Stimulated activated CD4-positive, alpha-beta T cell treated with anti-CD3 and anti-CD28 coated beads, Interleukin-4, amount 100 ng/mL, for 48 hours (primary cell): Measurements from ENCODE around the gene UBE2L5.

Experiments used
- DNase-seq, 2 donors: peaks; one replicate each; pipeline ENCODE4 v3.0.0-alpha.2; 2020; ENCODE audit warnings: low read depth in 2 of 2

UBE2L5 gene

DNA sequence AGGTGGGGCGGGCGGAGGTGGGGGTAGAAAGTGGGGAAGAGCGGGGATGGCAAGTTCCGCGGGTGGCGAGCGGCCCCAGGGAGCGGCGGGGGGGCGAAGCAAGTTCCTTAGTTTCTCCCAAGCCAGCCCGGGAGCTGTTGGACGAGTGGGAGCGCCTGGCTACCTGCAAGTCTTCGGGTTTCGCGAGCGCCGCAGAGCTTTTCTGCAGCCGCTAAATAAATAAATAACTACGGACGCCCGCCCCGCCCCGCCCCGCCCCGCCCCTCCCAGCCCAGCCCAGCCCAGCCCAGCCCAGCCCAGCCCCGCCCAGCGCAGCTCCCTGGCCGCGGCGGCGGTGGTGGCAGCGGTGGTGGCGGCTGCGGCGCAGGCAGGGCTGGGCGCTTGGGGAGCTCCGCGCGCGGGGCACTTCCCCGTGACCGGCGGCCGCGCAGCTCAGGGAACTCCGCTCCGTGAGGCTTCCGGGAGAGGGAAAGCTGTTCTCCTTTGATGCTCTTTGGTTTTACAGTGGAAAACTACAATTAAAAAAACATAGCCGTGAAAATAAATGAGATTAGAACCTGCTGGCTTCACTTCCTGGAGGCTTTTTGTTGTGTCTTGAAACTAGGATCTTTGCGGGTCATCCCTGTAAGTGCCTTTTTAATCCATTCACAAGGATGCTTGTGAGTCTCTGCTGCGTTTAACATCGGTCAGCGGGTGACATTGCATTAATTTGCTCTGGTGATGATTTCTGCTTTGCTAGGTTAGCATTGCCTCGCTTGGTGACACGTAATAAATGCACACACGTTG is at the start of gene UBE2L5:
TSS of gene UBE2L5 (plus strand) at position 440 of the 786 bp plus-strand sequence. CDS start 5,498 bp downstream, outside the sequence.
- DNase-seq: peak; percentile 49 to 60

DNA sequence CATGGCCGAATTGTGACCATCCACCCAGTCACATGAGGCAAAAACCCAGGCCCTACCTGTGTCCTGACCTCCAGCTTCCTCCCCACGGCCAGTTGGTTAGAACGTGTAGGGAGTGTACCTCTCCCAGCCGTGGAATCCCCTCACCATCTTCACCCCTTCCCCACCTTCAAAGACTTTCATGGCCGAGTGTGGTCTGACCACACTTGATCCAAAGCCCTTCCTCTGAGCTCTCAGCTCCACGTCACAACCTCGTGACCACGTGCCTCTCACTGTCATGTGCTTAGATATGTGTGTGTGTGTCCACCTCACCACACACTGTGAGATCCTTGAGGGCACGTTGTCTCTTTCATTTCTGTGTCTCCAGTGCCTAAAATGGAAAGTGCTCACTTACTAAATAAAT is 48.6 kb upstream of the UBE2L5 start:
- DNase-seq: no peak

DNA sequence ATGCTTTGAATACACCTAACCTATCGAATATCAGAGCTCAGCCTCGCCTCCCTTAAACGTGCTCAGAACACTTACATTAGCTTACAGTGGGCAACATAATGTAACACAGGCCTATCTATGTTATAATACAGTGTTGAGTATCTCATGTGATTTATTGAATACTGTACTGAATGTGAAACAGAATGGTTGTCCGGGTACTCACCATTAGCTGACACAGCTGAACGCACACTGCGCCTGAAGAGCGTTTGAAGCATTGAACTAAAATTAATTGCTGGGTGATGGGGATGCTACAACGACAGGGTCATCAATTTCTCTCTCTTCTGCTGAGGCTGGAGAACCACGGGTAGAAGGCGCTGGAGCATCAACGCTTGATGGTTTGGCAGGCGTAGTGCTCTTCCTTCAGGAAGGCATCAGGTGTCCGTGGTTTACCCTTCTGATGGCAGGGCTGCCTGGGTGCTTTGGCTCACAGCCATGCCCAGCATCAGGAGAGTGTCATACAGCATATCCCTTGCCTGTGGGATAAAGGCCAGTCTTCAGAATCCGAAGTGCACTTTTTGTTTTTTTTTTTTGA is 46.9 kb upstream of the UBE2L5 start:
- DNase-seq: no peak

DNA sequence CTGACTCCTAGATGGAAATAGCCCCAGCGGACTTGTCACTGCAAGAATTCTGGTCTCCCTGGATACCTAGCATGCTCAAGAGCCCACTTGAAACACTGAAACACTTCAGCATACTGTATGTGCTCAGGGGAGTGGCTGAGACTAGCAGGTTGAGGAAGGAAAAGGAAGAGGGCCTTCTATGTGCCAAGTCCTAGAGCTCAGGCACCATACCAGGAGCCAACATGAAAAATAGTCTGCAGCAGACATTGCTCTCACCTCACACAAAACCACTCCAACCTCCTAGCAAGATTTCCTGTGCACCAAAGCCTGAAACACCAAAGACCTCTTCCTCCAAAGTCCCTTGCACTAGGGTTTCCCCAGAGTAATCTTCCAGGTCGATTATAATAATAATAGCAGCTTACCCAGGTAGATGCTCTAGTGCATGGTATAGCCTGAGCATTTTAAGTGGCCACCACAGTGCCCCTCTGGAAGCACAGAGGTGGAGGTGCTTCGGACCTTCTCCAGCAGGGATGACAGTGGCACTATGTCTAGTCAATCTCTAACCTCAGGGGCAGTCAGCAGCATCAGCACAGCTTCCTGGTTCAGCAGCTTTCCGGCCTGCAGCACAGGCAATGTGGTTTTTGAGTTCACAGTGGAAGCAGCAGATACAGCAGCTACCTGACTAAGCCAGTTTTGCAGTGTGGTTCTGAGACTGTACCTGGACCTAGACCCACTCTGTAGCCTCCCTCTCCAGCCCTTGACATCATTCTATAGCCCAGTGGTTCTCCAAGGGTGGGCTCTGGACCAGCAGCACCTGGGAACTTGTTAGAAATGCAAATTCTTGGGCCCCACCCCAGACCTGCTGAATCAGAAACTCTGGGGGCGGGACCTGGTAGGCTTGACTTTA is 45.6 kb upstream of the UBE2L5 start:
- DNase-seq: peak; percentile 43 to 44

DNA sequence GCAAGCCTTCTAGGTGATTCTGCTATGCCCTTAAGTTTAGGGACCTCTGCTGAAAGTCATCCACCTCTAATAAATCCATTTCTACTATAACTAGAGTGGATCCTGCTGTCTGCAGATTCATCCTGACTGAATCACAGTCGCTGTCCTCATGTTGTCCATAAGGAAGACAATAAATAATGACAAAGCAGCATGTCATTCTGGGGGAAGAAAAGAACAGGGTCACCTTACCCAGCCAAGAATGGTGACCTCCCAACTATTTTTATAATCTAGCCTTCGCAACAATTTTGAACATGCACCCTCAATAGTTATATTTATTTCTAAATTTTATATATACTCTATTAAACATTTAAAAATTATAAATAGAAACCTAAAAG is 45.0 kb upstream of the UBE2L5 start:
- no peak for DNase-seq

DNA sequence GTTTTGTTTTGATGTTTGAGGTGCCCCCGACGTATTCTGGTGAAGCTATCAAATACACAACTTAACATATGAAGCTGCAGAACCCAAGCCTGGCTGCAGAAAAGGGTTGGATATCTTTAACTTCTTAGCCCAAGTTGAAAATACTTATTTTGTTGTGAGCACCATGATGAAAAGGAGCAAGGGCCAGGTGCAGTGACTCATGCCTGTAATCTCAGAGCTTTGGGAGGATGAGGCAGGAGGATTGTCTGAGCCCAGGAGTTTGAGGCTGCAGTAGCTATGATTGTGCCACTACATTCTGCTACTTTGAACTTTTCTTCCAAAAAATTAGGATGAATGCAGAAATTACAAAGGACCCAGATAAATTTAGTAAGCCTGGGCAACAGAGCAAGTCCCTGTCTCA is 44.1 kb upstream of the UBE2L5 start:
- no peak for DNase-seq

DNA sequence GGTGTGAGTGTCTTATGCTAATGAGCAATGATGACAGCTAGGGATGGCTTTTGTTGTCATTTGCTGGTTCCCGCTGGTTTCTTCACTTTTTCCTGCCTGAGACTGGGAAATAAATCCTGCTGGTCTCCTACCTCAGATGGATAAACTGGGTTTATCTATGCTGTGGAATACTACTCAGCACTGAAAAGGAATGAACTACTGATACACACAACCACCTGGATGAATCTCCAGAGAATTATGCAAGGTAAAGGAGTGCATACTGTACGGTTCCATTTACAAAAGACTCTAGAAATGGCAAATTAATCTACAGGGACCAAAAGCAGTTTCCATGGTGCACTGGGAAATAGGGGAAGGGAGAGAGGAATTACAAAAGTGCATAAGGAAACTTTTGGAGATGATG is 41.2 kb upstream of the UBE2L5 start:
- DNase-seq: no peak

DNA sequence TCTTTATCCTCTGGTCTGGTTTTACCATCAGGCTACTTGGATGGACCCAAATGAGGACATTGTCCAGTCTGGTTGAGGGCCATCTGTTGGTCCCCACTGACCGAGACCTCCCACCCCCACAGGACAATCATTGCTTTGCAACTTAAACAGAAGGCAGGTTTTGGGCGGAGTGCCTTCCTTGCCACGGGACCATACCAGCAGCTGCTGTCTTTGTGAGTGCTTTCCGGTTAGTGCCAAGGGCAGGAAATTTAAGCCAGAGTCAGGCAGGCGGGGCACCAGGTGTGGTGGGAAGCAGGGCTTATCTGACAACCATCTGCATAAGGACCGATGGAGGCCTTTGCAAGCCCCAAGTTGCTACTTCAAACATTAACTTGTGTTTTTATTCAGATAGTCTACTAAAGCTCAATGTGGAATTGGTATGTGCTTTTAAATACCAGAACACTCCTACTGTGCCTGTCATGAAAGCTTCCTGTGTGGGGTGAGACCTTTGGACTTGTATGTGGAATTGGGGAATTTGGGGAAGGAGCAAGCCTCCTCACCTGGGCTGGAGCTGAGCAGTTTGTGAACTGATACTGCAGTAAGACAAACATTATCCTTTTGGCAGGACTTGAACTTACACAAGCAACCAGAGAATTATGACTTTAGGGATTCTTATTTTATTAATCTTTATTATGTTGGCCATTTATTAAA is 39.3 kb upstream of the UBE2L5 start:
- no peak for DNase-seq

DNA sequence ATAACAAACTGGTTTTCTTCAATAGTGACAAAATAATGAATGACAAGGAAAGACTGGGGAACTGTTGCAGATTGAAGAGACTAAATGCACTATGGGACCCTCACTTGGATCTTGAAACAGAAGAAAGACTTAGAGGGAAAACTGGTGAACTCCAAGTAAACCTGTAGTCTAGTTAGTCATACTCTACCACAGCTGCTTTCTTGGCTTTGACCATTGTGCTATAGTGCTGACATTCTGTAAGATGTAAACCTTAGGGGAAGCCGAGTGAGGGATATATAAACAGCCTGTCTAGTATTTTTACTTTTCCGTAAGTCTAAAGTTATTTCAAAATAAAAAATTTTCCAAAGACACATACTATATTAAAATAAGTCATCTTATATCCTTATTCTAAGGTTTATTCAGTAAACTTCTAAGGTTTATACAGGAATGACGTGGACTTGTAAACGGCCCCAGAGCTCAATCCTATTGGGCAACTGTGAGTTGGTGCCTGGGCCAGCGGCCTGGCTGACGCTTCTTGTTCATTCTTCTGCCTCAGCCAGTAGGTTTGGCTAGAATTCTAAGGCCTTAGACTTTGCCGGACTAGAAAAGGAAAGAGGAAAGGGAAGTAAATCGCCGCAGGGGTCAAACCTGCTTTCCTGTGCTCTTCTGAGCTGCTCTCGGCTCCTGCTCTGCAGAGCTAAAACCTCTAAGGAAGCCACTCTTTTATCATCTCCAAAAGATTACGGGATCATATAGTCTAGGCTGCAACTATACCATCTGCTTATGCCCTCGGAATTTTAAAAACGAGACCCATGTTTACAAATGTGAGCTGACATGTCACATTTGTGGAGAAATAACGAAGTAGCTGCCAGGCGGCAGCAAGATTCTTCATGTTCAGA is 33.6 kb upstream of the UBE2L5 start:
- DNase-seq: no peak

DNA sequence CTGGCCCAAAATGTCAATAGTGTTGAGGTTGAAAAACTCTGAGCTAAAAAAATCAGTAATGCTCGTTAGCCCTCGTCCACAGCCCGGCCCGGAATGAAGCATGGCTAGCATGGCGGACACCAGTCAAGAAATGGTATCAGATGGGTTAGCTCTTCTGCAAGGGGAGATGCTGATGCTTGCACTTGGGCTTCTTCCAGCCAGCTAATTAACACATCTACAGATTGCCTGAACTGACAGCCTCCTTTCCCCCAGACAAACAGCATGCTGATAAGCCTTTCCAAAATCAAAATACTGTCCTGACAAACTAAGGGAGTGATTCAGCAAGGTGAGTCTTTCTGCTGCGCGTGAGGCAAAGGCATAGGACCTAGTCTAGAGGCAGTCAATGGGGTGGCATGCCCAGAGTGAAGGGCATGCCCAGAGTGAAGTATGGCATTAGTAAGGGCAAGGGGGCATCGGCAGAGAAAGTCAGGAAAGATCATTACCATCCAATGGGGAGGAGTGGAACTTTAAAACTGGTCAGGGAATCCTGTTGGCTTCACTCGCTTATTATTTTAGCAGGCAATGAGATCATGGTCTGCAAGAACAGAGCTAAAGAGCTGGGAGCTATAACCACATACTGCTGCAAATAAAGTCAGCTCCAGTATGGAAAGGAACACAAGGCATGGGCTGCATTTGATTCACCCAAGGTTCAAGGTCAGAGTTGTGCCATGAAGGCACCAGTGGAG is 30.2 kb upstream of the UBE2L5 start:
- DNase-seq: no peak

DNA sequence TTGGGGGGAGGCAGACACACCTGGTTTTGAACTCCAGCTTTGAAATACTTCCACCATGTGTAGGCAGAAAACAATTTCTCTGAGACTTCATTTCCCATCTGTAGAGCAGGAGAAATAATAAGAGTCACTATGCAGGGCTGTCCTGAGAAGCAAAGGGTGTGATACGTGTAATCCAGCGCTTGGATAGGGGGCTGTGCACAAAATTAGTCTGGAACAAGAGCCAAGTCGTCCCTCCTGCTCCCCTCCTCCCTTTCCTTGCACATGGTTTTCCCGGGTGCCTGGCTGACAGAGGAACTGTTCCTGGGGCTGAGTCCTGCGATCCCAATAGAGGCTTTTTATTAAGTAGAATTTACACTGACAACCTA is 29.6 kb upstream of the UBE2L5 start:
- DNase-seq: no peak

DNA sequence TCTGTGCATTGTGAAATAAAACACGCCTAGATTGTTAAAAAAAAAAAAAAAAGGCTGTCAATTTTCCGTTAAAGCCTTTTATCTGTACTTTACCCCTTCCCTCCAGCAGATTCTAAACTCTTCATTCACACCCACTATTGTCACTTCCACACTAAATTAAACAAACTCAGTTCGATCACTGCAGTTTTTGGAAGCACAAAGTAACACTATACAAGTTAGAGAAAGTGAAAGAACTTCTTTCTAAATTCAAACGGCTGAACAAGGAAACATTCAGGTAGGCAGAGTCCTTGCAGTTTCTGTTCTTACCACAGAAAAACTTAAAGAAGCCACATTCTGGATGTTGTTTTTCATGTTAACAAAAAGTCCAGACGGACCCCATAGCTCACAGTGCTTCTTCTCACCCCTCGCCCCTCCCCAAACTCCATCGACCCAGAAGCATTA is 27.5 kb upstream of the UBE2L5 start:
- no peak for DNase-seq

DNA sequence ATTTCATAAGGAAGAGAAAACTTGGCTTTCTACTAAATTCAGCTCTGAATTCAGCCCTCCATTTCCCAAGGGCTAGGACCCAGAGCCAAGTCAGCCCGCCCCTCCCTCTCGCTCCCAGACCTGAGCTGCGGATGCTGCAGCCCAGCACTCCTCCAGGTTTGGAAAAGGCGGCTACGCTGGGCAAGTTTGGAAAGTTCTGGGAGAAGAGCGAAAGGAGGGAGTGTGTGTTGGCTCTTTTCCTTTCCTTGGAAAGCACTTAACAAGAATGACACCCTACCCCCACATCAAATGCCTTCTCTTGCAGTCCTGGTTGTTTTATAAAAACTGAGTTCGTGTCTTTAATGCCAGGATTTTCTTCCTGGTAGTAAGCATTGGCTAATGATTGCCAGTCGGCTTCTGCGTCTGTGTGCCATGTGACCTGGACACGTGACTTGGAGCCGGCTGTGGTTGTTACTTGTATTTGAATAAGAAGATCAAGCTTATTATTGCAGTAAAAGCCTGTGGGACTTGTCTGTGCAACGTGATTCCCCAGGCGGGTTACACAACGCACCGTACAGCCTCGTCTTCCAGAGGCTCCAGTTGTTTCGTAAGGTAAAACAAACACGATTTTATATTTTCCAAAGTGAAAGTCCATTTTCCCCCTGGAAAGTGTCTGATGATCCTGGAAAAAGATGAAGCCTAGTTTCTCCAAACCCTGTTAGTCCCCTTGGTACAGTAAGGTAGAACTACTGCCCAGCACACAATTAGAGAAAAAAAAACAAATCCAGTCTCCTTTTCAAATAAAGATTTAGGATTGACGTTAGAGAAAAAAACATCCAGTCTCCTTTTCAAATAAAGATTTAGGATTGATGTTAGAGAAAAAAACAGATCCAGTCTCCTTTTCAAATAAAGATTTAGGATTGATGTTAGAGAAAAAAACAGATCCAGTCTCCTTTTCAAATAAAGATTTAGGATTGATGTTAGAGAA is 26.8 kb upstream of the UBE2L5 start:
- DNase-seq: peak; percentile 44 to 50

DNA sequence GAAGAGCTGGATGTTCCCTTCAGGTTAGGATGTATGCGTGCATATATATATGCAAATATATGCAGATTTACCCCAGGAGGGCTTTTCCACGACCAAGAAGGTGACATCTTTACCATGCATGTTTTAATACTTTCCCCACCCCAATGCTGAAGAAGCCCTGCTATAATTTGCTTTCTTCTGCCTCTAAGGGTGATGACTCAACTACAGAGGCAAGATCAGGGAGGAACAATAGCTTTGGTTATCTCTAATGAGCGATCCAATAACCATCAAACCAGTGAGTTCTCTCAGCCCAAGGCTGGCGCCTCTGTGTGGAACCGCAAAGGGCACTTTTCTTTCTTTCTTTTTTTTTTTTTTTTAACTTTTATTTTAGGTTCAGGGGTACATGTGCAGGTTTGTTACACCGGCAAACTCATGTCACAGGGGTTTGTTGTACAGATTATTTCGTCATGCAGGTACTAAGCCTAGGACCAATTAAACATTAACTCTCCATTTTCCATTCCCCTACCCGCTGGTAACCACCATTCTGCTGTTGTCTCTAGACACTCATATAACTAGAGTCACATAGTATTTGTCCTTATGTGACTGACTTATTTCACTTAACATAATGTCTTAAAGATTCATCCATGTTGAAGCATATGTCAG is 25.7 kb upstream of the UBE2L5 start:
- DNase-seq: no peak

DNA sequence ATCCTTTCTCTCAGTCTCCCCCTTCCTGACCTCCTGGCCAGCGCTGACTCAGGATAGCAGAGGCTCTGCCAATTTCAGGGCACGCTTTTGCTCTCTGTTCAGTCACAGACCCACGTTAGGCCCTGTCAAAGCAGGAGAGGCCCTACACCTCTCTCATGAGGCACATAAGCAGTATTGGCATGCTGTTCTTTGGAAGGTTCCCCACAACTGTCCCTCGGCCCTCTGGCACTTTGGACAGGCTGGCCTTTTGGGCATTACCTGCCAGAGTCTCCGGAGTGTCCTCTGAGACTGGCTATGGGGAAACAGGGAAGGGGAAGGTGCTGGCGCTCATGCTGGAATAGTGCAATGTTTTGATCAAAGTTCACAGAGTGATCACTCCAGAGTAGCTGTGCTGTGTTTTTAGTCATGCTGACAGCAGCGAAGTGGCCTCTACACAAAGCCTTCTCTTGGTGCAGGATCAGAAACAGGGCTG is 23.7 kb upstream of the UBE2L5 start:
- DNase-seq: no peak

DNA sequence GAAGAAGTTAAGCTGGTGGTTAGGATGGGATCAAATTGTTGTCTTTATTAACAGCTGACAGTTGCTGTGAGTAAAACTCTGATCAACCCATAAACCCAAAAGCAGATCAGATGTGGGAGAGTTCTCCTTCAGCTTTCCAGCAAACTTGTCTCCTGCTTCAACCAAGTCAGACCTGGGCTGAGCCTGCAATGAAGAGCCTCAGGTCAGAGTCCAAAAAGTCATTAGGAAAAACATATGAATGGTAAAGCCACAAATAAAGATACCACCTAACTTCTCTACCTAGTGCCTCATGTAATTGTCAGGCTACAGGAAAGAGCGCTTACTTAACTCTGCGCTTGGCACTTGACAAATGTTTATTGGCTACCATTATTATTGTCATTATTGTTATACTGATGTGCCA is 21.9 kb upstream of the UBE2L5 start:
- no peak for DNase-seq

DNA sequence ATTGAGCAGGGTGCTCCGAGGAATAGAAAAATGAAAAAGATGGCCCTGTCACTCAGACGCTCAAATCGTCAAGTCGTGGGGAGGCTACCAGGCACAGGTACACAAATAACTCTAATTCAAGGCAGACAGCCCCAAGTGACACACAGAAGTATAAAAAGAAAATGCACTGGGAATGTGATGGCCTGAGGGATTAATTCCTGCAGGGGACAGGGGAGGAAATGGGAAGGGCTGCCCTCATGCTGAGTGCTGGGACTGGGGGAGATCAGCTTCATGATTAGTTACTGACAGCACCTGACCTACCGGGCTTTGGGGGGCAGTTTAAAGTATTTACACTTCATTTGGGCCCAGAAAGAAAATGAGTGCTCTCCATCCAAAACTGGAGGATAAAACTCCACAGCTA is 20.9 kb upstream of the UBE2L5 start:
- no peak for DNase-seq

DNA sequence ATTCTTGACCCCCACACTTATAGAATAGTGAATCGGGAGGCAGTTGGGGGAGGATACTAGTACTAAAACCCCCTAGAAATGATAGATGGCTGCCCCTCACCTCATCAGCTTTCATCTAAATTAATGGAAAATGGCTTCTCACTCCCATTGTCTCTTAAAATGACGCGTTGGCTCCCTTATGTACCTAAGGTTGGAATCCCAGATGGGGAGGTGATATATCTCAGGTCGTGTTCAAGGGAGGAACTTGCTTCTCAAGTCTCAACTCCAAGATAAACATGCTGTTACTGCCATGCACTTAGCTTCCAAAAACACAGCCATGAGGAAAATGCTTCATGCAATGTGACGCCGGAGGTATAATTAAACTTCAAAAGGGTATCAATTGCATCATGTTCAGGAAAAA is 18.8 kb upstream of the UBE2L5 start:
- no peak for DNase-seq

DNA sequence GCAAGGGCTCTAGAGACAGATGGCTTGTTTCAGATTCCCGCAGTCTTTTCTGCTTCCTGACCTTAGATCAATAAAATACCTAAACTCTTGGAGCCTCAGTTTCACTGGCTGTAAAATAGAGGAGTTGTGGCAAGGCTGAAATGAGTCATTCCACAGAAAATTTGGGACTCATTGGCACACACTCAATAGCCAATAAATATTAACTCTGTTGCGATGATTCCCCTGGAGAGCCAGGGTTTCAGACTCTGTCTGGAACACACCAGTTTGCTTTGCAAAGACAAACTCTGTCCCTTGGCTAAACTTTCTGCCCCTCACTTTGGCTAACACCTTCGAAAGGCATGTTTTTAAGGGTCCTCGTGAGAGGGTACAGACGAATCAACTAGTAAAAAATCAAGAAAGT is 18.1 kb upstream of the UBE2L5 start:
- DNase-seq: no peak
